GM18870 (cell line): ENCODE results near the gene NDUFAF2.
"Not testable (repeated sequence)": the region's sequence is repeated elsewhere in the genome, so short reads cannot be mapped to it uniquely, and the experiment has no call there.

Experiments used
- ATAC-seq: cut with Tn5 transposase; IDR thresholded peaks from one replicate; pipeline ENCODE4 v1.9.1; 2021; ENCODE audit warnings: moderate library complexity; ENCODE audit not compliant: unreplicated experiment

Gene NDUFAF2, protein sequence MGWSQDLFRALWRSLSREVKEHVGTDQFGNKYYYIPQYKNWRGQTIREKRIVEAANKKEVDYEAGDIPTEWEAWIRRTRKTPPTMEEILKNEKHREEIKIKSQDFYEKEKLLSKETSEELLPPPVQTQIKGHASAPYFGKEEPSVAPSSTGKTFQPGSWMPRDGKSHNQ

DNA sequence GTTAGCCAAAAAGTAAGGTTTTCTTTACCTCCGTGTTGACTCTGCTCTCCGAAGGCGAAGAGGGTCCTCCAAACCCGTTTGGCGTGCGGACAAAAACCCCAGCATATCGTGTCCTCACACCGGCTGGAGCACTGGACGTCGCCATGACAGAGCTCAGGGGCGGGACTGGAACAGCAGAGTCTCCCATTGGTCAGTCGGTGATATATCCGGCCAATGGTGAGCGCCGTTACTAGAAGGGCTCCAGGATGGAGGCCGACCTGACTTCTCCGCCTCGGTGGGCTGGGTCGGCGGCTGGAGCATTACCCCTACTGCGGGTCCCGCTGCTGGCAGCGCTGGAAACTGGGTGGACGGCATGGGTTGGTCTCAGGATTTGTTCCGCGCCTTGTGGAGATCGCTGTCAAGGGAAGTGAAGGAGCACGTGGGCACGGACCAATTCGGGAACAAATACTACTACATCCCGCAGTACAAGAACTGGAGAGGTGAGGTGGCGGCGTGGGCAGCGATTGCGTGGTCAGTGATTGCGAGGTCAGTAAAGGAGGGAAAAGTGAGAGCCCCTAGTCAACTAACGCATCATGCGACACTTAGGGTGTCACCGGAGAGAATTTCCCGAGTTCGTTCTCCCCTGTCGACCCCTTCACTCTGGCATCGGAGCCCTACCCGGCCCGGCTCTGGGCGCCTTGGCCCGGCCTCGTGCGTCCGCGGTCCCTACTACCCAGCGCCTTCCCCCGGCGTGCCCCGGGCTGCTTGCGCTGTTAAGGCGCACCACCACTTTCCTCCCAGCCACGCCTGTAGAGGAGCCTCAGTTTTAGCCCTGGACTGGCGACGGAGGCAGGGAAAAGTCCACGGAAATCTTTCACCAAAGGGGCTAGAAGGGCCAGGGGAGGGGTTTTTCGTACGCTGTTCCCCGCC is at the start of gene NDUFAF2, which contains the start of gene ERCC8:
Gene NDUFAF2 (plus strand): TSS at position 302 of the 909 bp plus-strand sequence. CDS start 51 bp downstream, at position 353.
Gene ERCC8 (minus strand): TSS at position 167 of the 909 bp plus-strand sequence. CDS start 62 bp downstream, at position 105.
- peak; percentile 99 for ATAC-seq

DNA sequence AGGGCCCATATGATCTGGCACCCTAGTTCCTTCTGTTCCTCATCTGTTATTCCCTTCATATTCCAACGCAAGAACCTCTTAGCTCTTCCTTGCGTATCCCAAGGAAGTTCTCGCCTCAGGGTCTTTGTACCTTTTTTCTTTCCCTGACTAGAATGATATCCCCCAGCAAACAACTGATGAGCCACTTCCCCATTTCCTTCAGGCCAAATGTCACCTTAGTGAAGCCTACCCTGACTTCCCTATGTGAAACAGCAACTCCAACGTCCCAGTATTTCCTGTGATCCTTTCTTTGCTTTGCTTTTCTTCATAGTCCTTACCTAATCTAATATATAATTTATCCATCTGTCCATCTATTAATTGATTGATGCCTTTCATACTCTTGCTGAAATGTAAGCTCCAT is 48.0 kb upstream of the NDUFAF2 start:
- no peak for ATAC-seq

DNA sequence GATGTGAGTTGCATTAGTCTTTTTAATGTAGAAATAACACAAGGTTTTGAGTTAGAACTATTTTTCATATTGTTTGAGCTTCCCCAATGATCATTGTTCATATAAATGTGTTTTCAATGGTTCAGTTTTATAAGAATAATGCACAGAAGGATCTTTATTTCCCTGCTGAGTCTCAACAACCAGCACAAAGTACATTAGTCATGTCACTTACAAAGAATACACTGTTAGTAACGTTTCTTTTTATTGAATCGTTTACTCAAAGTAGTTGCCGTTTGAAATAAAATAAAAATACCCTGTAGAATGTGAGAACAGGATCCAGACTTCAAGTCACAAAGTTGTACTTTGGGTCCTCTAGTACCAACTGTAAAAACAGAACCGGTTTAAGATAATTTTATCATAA is 41.6 kb upstream of the NDUFAF2 start:
- ATAC-seq: no peak

DNA sequence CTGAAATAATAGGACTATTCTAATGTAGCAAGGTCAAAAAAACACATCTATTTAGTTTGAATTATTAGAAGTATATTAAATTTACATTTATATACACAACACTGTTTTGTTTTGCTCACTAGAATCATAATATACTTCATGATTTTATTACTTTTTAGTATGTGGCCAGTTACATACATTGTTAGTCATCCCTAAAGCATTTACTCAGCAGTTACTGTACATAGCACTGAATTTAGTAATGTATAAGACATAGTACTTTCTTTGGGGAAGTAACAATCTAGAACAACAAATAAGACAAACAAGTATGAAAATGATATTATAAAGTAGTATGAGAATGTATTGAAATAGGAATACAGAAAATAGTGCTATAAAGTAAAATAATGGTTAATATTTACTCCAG is 28.4 kb upstream of the NDUFAF2 start:
- no peak for ATAC-seq

DNA sequence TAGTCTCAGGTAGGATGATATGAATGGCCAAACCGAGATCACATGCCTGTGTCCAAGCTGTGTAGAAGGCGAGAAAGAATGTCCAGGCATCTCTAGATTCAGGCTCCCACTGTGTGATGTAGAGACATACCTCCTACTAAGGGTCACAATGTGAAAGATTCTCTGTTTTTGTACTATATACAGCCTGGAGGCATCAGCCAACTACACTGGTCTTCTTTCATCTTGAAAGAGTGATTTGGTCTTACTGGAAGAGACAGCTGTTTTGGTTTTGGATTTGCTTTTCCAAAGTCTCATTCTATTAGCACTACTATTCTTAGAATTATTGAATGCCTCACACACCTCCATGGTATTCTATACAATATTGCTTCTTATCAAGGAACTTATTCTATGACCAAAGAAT is 26.5 kb upstream of the NDUFAF2 start:
- ATAC-seq: no peak

DNA sequence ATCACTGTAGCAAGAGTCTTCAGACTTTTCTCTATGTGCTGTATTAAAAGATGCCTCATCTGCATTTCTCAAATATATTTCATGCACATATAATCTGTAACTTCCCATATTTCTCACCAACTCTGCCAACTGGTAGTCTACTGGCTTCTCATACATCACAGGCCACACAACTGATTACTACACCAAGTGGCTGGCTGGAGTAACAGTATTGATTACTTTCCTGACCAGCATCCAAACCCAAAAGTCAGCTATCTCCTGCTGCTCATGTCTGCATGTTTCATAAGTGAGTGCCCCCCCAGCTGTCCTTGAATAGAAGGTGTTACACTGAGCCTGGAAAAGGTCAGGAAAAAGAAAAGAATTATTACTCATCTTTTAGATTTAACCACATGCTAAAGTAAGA is 17.6 kb upstream of the NDUFAF2 start:
- no peak for ATAC-seq

DNA sequence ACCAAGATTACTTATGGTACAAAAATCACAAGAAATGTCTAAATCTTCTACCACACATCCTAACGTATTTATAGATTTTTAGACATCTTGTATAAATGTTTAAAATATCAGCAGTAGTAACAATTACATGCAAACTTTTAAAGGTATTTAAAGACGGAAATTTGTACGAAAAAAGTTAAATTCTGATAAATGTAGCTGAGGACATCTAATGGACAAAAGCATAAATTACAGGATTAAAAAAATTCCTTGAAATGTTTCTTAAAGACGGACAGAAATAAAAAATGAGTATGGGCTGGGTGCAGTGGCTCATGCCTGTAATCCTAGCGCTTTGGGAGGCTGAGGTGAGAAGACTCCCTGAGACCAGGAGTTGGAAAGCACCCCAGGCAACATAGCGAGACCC is 16.0 kb upstream of the NDUFAF2 start:
- no peak for ATAC-seq

DNA sequence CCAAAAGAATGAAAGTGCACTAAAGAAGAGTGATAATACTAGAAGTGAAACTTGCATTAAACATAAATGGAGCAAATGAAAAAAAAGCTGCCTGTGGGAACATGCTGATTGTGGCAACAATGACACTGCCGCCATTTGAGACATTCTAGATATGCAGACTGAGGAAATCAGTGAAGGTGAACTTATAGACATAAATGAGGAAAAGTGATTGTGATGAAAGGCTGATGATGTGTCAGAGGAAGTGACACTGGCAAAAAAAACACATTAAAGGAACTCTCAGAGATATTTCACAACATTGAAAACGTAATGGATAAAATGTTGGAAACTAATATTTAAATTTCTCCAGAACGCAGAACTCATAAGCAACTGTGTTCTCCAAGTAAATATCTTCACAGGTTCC is 1.4 kb upstream of the NDUFAF2 start:
- no peak for ATAC-seq

DNA sequence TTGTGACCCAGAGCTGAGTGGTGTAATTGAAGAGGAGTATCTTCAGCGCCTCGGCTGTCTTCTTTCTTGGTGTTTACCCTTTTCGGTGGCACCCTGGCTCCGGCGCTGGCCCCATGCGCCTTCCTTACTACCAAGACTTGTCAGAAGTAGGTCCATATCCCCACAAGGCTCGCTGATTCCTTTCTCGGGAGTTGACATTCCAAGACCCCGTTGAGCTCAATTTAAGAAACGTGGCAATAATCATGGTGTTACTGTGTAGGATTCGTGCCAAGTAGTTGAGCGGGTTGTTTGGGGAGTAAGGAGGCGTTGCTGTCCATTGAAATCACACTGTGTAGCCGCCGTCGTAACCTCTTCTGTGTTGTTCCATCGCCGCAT is 795 bp downstream of the NDUFAF2 start:
- peak; percentile 23 for ATAC-seq

DNA sequence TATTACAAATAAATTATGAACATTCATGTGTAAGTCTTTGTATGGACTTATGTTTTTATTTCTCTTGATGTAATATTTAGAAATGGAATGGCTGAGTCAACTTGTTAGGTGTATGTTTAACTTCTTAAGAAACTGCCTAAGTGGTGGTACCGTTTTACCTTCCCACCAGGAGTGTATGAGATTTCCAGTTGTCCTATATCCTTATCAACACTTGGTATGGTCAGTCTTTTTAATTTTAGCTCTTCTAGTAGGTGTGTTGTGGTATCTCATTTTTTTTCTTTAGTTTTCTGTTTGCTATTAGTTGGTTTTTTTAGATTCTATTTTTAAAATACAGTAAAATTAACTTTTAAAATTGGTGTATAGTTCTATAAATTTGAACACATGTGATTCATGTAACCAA is 3.7 kb downstream of the NDUFAF2 start:
- no peak for ATAC-seq

DNA sequence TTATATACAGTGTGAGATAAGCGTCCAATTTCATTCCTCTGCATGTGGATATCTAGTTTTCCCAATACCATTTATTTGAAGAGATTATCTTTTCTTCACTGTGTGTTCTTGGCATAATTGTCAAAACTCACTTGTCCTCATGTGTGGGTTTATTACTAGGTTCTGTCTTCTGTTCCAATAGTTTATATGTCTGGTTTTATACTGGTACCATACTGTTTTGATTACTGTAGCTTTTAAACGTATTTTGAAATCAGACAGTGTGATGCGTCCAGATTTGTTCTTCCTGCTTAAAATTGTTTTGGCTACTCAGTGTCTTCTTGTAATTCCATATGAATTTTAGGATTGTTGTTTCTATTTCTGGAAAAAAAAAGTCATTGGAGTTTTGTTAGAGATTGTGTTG is 10.2 kb downstream of the NDUFAF2 start:
- ATAC-seq: no peak

DNA sequence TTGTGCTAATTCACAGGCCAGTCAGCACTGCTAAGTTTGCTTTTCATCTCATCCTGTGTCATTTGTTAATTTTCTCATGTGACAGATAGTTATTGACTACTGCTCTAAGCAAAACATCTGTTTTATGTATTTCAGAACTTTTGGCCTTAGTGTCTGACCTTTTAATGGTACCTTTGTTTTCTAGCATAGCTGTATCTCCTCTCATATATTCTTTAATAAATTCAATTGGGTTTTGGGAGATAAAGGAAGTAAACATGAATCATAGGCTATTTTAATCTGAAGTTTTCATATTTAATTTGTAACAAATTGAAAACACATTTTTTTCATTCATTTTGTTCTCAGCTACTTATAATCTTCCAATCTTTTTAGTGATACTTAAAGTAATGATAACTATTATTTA is 13.1 kb downstream of the NDUFAF2 start:
- ATAC-seq: no peak

DNA sequence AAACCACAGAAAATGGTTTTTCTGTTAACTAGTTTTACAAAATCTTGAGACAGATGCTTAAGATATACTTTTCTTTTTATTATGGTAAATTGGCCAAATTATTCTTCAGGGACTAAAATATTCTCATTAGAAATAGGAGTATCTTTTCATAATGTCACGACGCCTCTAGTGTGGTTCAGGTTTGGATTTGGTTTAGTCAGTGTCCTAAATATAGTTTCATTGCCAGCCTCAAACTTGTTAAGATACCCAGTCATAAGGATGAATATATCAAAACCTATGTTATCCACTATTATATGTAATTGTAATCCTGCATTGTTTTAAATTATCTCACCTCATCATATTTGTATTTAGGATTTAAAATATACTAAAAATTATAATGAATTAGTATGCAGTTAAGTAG is 13.7 kb downstream of the NDUFAF2 start:
- no peak for ATAC-seq

DNA sequence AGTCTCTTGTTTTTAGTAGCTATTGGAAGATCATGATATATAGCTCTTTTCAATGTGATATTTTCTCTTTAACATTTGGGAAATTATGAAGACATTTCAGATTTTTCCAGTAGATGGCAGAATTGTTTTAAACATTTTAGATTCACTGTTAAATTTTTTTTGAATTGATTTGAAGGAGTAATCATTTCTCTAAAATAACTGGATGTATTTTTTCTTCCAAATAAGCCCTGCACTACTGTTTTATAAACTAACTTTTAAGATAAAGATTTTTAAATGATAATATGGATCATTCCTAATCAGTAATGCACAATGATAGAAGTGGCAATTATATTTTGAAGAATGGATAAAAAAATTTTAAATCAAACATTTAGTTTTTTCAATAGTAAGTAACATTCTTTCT is 14.2 kb downstream of the NDUFAF2 start:
- ATAC-seq: no peak

DNA sequence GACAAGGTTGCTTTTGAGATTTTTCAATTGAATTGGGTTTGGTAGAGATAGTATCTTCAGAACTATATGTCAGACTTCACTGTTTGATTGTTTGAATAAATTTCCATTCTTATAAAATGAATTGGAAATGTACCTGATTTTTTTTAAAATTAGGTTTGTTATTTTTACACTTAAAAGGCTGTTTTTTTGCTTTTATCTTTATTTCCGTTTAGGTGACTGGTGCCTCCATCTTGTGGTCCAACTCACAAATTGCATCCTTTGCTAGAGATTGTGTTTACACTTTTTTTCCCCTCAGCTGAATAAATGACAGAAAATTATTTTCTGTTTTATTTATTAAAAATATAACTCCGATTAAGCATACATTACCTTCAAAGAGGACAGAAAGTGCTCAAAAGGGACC is 15.6 kb downstream of the NDUFAF2 start:
- ATAC-seq: no peak

DNA sequence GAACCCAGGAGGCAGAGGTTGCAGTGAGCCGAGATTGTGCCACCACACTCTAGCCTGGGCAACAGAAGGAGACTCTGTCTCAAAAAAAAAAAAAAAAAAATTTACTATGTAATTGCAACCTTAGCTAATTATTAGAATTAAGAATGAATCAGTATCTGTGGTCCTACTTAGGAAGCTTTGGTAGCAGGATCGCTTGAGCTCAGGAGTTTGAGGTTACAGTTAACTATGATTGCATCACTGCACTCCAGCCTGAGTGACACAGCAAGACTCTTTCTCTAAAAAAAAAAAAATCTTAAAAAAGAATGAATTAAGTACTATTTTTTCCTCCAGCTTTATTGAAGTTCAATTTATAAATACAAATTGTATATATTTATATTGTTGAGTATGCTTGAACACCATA is 16.7 kb downstream of the NDUFAF2 start:
- ATAC-seq: no peak

DNA sequence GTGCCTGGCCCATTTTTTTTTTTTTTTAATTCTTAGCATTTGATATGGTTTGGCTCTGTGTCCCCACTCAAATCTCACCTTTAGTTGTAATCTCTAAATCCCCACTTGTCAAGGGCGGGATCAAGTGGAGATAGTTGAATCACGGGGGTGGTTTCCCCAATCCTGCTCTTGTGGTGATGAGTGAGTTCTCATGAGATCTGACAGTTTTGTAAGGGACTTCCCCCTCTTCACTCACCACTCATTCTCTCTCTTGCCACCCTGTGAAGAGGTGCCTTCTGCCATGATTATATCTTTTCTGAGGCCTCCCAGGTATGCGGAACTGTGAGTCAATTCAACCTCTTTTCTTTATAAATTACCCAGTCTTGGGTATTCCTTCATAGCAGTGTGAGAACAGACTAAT is 27.2 kb downstream of the NDUFAF2 start:
- ATAC-seq: peak; percentile 50

DNA sequence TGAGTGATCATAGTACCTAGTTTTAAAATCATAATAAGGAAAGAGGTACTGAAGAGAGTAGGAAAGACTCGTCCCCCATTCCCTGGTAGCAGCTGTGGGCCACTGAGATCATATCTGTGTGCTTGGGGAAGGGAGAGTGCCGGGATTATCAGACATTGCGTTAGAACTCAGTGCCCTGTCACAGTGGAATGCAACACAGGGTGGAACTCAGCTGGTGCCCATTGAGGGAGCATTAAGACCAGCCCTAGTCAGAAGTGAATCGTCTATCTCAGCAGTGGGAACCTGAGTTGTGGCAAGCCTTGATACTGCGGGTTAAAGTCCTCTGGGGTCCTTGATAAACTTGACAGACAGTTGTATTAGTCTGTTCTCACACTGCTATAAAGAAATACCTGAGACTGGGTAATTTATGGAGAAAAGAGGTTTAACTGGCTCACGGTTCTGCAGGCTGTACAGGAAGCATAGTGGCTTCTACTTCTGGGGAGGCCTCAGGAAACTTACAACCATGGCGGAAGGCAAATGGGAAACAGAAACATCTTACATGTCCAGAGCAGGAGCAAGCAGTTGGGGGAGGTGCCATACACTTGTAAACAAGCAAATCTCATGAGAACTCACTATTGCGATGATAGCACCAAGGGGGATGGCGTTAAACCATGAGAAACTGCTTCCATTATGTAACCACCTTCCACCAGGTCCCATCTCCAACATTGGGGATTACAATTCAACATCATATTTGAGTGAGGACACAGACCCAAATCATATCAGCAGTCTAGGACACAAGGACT is 33.1 kb downstream of the NDUFAF2 start:
- ATAC-seq: no peak

DNA sequence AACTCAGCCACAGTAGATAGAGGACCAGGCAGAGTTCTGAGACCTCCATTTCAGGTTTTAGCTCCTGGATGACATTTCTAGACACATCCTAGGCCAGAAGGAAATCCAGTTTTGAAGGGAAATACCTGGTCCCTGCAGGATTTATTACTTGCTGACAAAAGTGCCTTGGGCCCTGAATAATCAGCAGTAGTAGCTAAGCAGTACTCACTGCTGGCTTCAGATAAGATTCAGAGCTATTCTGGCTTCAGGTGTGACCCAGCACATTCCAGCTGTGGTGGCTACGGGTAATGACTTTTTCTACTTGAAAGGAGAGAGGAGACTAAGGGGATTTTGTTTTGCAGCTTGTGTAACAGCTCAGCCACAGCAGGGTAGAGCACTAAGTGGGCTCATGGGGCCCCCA is 34.0 kb downstream of the NDUFAF2 start:
- no peak for ATAC-seq

DNA sequence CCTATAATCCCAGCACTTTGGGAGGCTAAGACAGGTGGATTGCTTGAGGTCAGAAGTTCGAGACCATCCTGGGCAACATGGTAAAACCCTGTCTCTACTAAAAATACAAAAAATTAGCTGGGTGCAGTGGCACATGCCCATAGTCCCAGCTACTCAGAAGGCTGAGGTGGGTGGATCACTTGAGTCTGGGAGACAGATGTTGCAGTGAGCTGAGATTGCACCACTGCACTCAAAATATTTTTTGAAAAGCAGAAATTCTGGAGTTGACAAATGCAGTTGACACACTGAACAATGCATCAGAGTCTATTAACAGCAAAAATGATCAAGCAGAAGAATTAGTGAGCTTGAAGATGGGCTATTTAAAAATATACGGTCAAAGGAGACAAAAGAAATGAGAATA is 35.5 kb downstream of the NDUFAF2 start:
- ATAC-seq: no peak

DNA sequence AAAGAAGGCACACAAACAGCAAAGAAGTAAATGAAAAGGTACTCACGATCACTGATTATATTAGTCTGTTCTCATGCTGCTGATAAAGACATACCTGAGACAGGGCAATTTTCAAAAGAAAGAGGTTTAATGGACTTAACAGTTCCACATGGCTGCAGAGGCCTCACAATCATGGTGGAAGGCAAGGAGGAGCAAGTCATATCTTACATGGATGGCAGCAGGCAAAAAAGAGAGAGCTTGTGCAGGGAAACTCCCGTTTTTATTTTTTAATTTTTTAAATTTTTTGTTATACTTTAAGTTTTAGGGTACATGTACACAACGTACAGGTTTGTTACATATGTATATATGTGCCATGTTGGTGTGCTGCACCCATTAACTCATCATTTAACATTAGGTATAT is 37.1 kb downstream of the NDUFAF2 start:
- ATAC-seq: not testable (repeated sequence)

DNA sequence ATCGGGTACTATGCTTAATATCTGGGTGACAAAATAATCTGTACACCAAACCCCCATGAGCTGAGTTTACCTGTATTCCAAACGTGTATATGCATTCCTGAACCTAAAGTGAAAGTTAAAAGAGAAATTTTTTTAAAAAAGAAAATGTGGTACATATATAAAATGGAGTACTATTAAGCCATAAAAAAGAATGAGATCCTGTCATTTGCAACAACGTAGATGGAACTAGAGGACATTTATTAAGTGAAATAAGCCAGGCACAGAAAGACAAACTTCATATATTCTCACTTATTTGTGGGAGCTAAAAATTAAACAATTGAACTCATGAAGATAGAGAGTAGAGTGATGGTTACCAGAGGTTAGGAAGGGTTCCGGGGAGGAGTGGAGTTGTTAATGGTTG is 44.8 kb downstream of the NDUFAF2 start:
- ATAC-seq: no peak
